GM21526 (cell line): ENCODE data around the gene PALLD.

Experiments used
- ATAC-seq: cut with Tn5 transposase; IDR thresholded peaks from one replicate; pipeline ENCODE4 v1.9.1; 2021; ENCODE audit warnings: moderate library complexity; ENCODE audit not compliant: unreplicated experiment, low FRiP score

Gene PALLD

GRCh38 chr4:168614281-168615057 lies 117.6 kb downstream of the PALLD start:
- no peak for ATAC-seq

DNA sequence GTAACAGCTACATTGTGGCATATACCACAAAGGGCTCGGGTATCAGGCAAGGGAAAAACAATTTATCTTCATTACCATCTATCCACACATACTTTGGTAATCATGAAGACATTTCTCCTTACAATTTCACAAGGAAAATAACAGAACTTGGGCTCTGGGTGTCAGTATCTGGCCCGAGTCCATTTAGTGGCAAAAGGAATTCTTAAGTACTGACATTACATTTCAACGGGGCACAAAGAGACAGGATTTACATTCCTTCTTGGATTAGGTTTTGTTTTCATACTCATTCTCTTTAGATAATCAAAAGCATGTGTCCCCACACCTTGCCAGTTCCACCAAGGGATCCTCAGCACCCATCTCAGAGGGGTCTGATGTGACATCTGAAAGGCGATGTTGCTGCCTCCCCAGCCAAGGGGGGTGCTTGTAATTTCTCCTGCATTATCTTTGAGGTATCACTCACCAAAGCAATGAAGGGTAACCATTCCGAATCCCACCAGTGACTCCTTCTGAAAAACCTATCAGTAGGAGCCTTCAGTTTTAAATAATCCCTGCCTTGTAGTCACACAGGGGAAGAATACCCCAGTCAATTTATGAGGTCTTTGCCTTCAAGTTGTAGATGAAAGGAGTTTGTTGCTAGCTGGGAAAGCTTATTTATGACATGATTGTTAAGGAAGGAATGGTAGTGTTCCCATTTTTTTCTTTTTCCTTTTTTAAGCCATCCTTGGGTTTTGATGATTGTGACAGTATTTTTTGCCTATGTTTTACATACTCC lies 118.6 kb downstream of the PALLD start:
- ATAC-seq = no peak

DNA sequence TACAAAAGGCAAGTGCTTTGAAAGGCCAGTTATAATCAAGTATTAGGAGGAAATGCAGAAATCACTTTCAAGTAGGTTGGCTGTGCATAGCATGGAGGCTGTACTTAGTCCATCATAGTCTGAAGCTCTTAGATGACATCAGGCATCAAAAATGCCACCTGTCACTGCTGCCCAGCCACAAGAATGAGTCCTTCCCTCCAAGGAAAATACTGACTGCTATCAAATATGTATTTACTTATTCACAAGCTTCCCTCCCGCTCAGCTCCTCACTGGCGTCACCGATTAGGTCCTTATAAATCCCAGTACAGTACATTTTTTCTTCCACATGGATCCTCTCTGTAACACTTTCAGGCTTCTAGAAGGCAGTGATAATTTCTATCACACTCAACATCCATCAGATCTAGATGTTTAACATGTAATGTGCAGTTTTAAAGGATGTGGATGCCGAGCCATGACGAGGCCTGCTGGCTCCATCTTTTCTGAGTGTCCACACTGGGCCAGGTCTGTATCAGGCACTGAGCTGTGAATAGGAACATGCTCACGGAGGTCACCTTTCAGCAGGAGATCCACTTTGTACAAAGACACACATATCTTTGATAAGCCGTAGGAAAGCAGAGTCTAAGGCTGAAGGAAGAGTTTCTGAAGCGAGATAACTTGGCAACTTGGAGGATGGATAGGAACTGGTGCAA lies 121.9 kb downstream of the PALLD start:
- ATAC-seq = no peak

DNA sequence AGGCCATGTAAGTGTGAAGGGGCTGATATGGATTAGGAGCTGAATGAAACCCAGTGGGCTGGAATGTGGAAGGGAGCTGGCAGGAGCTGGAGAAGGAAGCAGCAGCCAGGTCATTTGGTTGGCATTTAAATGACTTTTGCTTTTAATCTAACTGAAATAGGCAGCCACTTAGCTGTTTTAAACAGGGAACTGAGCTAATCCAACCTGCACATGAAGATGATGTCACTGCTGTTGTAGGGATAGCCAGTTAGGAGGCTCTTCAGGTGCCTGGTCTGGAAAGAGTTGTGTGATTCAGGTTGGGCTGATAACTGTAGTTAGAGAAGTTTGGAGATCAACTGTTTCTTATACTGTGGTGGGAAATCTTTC lies 122.4 kb downstream of the PALLD start:
- ATAC-seq = no peak

- no peak for ATAC-seq
Observed at GRCh38 chr4:168621806-168622589, 125.1 kb downstream of the PALLD start.

GRCh38 chr4:168622600-168622999 lies 125.7 kb downstream of the PALLD start:
- no peak for ATAC-seq

DNA sequence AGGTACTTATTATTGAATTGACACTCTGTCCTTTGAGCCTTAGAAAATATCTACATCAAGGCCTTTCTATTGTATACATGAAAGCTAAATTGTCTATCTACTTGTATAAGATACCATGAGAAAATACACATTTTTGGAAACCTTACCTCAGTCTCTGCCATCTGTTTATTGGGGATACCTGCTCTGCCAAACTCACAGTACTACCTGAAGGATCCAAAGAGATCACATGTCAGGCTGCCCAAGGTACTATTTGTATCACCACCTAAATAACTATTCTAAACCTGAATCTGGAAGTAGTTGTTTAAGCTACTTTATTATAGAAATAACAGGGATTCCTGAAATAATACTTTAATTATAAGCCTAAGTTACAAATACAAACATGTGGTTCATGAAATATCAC lies 126.2 kb downstream of the PALLD start:
- no peak for ATAC-seq

DNA sequence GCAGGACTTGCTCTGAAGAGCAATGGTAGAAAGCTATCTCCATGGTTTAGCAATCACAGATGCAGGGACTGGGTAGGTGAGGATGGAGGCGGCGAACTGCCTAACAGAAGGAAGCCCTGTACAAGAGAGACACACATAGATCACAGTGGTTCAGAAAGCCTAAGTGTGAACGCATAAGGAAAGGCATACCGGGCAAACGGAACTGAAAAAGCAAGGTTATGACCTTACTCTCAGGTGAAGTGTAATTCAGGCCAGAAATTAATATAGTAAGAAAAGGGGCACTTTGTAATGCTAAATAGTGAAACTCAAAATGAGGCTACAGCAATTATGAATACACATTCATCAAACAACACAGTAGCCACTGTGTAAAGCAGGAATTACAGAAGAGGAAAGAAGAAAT lies 126.6 kb downstream of the PALLD start:
- no peak for ATAC-seq

DNA sequence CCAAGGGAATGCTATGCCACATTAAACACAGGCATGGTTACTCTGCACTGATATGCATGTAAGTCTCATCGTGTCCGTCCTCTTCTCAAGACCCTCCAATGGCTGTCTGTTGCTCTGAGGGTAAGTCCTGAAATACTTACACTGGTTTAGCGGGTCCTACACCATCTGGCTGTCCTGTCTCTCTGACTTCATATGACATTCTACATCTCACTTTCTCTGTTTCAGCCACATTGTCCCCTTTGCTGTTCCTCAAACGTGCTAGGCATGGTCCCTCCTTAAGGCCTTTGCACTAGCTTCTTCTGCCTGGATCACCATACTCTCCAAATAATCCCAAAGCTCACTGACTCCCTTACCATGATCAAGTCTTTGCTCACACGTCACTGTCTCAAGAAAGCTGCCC lies 131.4 kb downstream of the PALLD start:
- ATAC-seq = no peak

- no peak for ATAC-seq
Observed at GRCh38 chr4:168629566-168629965, 132.7 kb downstream of the PALLD start.

GRCh38 chr4:168630445-168631187 lies 133.8 kb downstream of the PALLD start:
- ATAC-seq = no peak

DNA sequence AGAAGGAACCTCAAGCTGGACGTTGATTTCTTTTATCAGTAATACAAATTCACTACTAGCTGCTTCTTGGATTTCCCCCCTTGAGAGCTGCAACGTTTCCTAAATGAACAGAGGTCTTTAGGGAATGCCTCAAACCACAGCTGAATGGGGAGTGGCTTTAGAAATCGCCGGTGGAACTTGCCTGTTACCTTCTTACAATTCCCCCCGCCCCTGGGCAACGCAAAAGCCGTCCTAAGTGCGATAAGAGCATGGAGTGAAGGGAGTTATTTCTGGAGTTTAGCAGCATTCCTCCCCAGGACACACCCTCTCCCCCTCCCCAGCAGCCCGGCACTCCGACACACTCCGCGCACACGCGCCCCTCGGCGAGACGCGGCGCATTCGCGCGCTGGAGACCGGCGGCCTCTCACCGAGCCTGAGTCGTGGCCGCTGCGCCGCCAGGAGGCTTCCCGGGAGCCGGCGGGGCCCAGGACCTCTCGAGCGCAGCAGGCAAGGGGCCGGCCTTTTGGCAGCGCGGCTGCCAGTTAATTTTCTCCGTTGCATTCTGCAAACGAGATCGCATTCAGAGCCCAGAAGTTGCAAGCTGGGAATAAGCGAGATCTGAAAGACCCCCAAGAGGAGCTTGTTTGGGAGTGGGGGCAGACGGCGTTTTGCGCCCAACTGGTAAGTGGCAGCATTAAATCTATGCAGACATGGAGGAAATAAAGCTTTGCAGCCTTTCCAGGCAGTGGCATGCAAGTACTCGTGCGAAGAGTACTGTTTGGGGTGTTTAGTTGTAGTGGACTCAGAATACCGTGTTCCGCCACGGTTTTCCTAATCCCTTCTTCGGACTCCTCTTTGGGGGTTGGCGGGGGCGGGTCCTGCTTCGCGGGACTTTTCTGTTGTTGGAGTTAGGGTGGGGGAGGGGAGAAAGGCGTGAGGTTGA lies 134.7 kb downstream of the PALLD start:
- ATAC-seq = no peak

GRCh38 chr4:168632301-168632725 lies 135.5 kb downstream of the PALLD start:
- no peak for ATAC-seq

- no peak for ATAC-seq
Observed at GRCh38 chr4:168633064-168633463, 136.2 kb downstream of the PALLD start.

DNA sequence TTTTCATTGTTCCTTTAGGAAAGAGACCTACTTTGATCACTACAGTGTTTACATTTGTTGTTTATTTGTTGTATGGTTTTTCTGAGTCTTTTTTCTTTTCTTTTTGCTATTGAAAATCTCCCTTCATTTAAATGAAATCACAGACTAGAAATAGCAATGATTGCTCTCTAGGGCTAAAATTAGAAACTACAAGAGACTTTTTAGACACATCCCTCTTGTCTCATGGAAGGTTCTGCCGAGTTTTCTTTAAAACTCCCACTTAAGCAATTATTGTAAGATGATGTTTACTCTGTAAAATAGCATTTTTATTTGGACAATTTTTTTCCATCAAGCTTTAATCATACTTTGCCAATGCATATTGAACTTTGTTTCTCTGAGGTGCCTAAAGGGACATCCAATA lies 136.6 kb downstream of the PALLD start:
- no peak for ATAC-seq

- ATAC-seq = no peak
Observed at GRCh38 chr4:168634276-168634802, 137.5 kb downstream of the PALLD start.

DNA sequence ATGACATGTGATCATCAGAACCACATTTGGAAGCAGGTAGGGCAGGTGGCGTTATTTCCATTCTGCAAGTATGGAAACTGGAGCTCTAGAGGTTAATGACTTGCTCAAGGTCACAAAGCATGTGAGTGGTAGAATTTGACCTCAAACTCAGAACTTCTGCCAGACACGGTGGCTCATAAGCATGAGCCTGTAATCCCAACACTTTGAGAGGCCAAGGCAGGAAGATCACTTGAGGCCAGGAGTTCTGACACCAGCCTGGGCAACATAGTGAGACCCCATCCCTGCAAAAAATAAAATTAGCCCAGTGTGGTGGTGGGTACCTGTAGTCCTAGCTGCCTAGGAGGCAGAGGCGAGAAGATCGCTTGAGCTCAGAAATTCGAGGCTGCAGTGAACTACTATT lies 139.2 kb downstream of the PALLD start:
- ATAC-seq = no peak

DNA sequence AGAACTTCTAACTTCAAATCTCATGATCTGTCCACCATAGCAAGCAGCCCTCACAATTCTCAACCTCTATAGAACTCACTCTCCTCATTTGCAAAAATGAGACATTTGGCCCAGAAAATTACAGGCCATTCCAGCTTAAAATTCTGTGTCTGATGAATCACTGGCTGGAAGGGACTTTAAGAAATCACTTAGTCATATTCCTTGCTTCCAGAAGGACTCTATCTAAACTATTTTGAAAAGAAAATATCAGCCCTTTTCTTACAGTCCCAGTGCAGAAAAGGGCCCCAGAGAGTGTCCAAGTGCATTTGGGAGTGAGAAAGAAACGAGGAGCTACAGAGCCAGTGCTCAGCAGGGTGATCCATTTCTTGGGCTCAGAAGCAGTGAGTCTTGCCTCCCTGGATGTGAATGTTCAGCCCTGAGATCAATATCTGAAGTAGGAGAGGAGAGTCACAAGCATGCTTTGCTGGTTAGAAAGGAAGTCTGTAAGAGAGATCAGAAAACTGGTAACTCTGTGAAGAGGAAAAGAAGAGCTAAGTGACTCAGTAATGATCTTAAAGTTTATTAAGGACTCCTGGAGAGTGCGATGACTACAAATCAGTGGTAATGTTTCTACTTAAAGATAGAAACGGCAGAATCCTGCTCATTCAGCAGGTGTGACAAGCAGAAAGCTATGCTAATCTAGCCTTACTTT lies 139.8 kb downstream of the PALLD start:
- ATAC-seq = no peak
